Measurements from ENCODE around the gene PXYLP1. TPM values are rescaled to one million over a fixed set of nuclear protein-coding genes. Genes with fewer than 3 reads are reported as not detected.
"Not testable (repeated sequence)": the region's sequence is repeated elsewhere in the genome, so short reads cannot be mapped to it uniquely, and the experiment has no call there.

PXYLP1 gene
- total RNA-seq, 1 donor from 2014 or later = 30.9 TPM

GRCh38 chr3:141313093-141313683 lies 81.6 kb downstream of the PXYLP1 start:
- no peak for DNase-seq (ENCODE audit: low read depth, low spot score)
- Mint-ChIP-seq H3K4me1 (peaks cover 29% of the 10 kb centered on the region), H3K27me3 (ENCODE audit: low read depth) (no peaks in the 10 kb centered on the region), H3K4me3 (no peak overlapping the region), H3K27ac (ENCODE audit: unreplicated experiment) (no peak overlapping the region), H3K36me3 (ENCODE audit: low read depth) (no peaks in the 10 kb centered on the region), H3K9me3 (no peaks in the 10 kb centered on the region)
- no peak for TF ChIP-seq CTCF (conservative IDR thresholded peaks at IDR 0.05)

- not testable (repeated sequence) for H3K27me3 Mint-ChIP-seq (ENCODE audit: low read depth); DNase-seq (ENCODE audit: low read depth, low spot score); H3K36me3 Mint-ChIP-seq (ENCODE audit: low read depth); H3K9me3 Mint-ChIP-seq; H3K27ac Mint-ChIP-seq (ENCODE audit: unreplicated experiment); H3K4me3 Mint-ChIP-seq
- peaks cover 29% of the 10 kb centered on the region for H3K4me1 Mint-ChIP-seq
Observed at GRCh38 chr3:141314415-141314814, 82.8 kb downstream of the PXYLP1 start.

- Mint-ChIP-seq H3K36me3 (ENCODE audit: low read depth) (peaks cover 2% of the 10 kb centered on the region), H3K9me3 (peaks cover 4% of the 10 kb centered on the region), H3K4me1 (peaks cover 13% of the 10 kb centered on the region), H3K27me3 (ENCODE audit: low read depth) (no peaks in the 10 kb centered on the region), H3K4me3 (no peak overlapping the region), H3K27ac (ENCODE audit: unreplicated experiment) (no peak overlapping the region)
- no peak for TF ChIP-seq CTCF (conservative IDR thresholded peaks at IDR 0.05)
- no peak for DNase-seq (ENCODE audit: low read depth, low spot score)
Observed at GRCh38 chr3:141316851-141317250, 85.2 kb downstream of the PXYLP1 start.

- Mint-ChIP-seq H3K9me3 (peaks cover 4% of the 10 kb centered on the region), H3K36me3 (ENCODE audit: low read depth) (peaks cover 2% of the 10 kb centered on the region), H3K4me1 (no peaks in the 10 kb centered on the region), H3K27ac (ENCODE audit: unreplicated experiment) (no peak overlapping the region), H3K27me3 (ENCODE audit: low read depth) (no peaks in the 10 kb centered on the region), H3K4me3 (no peak overlapping the region)
- no peak for TF ChIP-seq CTCF (conservative IDR thresholded peaks at IDR 0.05)
- DNase-seq (ENCODE audit: low read depth, low spot score) = no peak
Observed at GRCh38 chr3:141320399-141321108, 88.9 kb downstream of the PXYLP1 start.

- Mint-ChIP-seq H3K4me3 (no peak overlapping the region), H3K27me3 (ENCODE audit: low read depth) (no peaks in the 10 kb centered on the region), H3K27ac (ENCODE audit: unreplicated experiment) (no peak overlapping the region), H3K4me1 (peaks cover 2% of the 10 kb centered on the region), H3K9me3 (peaks cover 5% of the 10 kb centered on the region), H3K36me3 (ENCODE audit: low read depth) (peaks cover 2% of the 10 kb centered on the region)
- TF ChIP-seq CTCF (conservative IDR thresholded peaks at IDR 0.05) = no peak
- no peak for DNase-seq (ENCODE audit: low read depth, low spot score)
Observed at GRCh38 chr3:141321109-141321497, 89.5 kb downstream of the PXYLP1 start.

All from neural crest cell (in vitro differentiated cells).